ENCODE data around the gene ZSCAN20.

The ZSCAN20 gene

DNA sequence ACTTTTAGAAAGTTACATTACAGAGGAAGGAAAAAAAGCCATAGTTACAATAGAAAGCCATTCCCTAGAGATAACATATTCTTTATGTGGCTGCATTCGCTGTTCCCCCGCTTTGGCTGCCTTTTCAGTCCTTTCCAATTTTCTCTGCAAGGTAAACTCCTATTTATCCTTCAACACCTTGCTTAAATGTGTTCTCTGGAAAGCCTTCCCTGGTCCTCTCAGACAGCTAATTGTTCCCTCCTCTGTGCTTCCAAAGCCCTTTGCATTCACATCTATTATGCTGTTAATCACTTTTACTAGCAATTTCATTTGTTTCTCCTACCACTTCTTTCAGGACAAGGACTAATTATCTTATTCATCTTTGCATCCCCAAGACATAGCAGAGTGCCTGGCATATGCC is 43.1 kb upstream of the ZSCAN20 start:
- TF ChIP-seq, protein P1, sequence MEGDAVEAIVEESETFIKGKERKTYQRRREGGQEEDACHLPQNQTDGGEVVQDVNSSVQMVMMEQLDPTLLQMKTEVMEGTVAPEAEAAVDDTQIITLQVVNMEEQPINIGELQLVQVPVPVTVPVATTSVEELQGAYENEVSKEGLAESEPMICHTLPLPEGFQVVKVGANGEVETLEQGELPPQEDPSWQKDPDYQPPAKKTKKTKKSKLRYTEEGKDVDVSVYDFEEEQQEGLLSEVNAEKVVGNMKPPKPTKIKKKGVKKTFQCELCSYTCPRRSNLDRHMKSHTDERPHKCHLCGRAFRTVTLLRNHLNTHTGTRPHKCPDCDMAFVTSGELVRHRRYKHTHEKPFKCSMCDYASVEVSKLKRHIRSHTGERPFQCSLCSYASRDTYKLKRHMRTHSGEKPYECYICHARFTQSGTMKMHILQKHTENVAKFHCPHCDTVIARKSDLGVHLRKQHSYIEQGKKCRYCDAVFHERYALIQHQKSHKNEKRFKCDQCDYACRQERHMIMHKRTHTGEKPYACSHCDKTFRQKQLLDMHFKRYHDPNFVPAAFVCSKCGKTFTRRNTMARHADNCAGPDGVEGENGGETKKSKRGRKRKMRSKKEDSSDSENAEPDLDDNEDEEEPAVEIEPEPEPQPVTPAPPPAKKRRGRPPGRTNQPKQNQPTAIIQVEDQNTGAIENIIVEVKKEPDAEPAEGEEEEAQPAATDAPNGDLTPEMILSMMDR (IDR thresholded peaks at IDR 0.05): no peak
- H3K4me1 Mint-ChIP-seq: peaks cover 22% of the 10 kb centered on the region
- H3K4me3 Mint-ChIP-seq: no peak overlapping the region
- peaks cover 8% of the 10 kb centered on the region for H3K9me3 Mint-ChIP-seq
- H3K27ac Mint-ChIP-seq: no peak overlapping the region
- no peak for DNase-seq
- no peaks in the 10 kb centered on the region for H3K27me3 Mint-ChIP-seq (ENCODE audit: low read depth, poor library complexity)
- peaks cover 25% of the 10 kb centered on the region for H3K36me3 Mint-ChIP-seq (ENCODE audit: low read depth)

GRCh38 chr1:33429856-33430691 is 42.4 kb upstream of the ZSCAN20 start:
- TF ChIP-seq, protein P1 (IDR thresholded peaks at IDR 0.05): no peak
- no peak overlapping the region for H3K4me3 Mint-ChIP-seq
- H3K27ac Mint-ChIP-seq: peak overlapping the region; percentile 62

GRCh38 chr1:33430692-33431593 is 41.5 kb upstream of the ZSCAN20 start, which contains the start of gene PHC2:
Gene PHC2 (minus strand): TSS chr1:33431095. CDS start chr1:33375539, 55,556 bp downstream.
- Mint-ChIP-seq H3K4me1 (peaks cover 38% of the 10 kb centered on the region), H3K4me3 (peak within 1 kb of the TSS; percentile 54), H3K36me3 (ENCODE audit: low read depth) (peaks cover 9% of the 10 kb centered on the region), H3K27ac (peak within 1 kb of the TSS; percentile 62), H3K9me3 (no peaks in the 10 kb centered on the region), H3K27me3 (ENCODE audit: low read depth, poor library complexity) (no peaks in the 10 kb centered on the region)
- peak; percentile 97 for DNase-seq
- TF ChIP-seq, protein P1 (IDR thresholded peaks at IDR 0.05): no peak

More at GRCh38 chr1:33429856-33430691, 42.4 kb upstream of the ZSCAN20 start:
- Mint-ChIP-seq H3K4me1 (peaks cover 29% of the 10 kb centered on the region), H3K9me3 (peaks cover 8% of the 10 kb centered on the region), H3K36me3 (ENCODE audit: low read depth) (peaks cover 17% of the 10 kb centered on the region), H3K27me3 (ENCODE audit: low read depth, poor library complexity) (no peaks in the 10 kb centered on the region)
- no peak for DNase-seq

DNA sequence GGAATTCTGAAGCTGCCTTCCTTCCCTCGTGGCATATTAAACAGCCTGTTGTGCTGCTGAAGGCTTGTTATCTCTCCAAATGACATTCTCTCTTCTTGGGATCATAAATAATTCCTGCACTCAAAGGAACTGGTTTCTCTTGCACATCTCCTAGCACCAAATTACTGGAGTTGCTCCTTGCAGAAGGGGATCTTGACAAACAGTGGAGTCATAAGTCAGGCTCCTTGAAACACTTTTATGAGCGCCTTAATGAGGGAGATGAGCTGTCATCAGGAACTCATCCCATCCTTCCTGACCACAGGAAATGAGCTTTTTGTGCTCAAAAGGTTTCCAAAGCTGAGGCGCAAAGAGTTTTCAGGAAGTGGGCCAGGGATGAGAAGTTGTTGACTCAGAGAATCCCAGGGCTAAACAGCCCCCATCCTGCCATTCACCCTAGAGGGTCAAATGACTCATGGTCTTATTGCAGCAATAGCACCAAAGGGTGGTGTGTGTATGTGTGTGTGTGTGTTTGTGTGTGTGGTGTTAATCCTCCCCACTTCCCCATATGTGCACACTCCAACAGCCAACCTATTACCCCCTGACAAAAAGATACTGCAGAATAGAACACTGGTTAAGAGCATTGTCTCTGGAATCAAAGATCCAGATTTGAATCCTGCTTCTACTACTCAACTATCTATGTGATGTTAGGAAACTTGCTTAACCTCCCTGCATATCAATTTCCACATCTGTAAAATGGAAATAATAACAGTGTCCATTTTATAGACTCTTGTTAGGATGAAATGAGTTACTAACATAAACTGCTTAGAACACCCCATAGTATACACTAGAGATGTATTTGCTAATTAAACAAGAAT is 38.7 kb upstream of the ZSCAN20 start:
- peaks cover 66% of the 10 kb centered on the region for H3K4me1 Mint-ChIP-seq
- peak overlapping the region; percentile 94 for H3K27ac Mint-ChIP-seq
- H3K4me3 Mint-ChIP-seq: no peak overlapping the region
- TF ChIP-seq, protein P1 (IDR thresholded peaks at IDR 0.05): no peak
- H3K9me3 Mint-ChIP-seq: no peaks in the 10 kb centered on the region
- no peaks in the 10 kb centered on the region for H3K36me3 Mint-ChIP-seq (ENCODE audit: low read depth)
- DNase-seq: no peak
- no peaks in the 10 kb centered on the region for H3K27me3 Mint-ChIP-seq (ENCODE audit: low read depth, poor library complexity)

- Mint-ChIP-seq H3K27ac (peak overlapping the region; percentile 94), H3K36me3 (ENCODE audit: low read depth) (no peaks in the 10 kb centered on the region), H3K4me1 (peaks cover 72% of the 10 kb centered on the region), H3K4me3 (no peak overlapping the region), H3K27me3 (ENCODE audit: low read depth, poor library complexity) (no peaks in the 10 kb centered on the region), H3K9me3 (no peaks in the 10 kb centered on the region)
- TF ChIP-seq, protein P1 (IDR thresholded peaks at IDR 0.05): no peak
- DNase-seq: no peak
Measured at GRCh38 chr1:33434363-33434750, 38.1 kb upstream of the ZSCAN20 start.

All from nephron progenitor cell (in vitro differentiated cells).